SK-N-SH (cell line): ENCODE results near the gene ANO2. TPM values are rescaled to one million over a fixed set of nuclear protein-coding genes. Genes with fewer than 3 reads are reported as not detected.

Experiments
- CTCF ChIA-PET: fragments of 300-600, 350-600 bp; formaldehyde crosslinking; extraction: SDS; loops from one replicate; lab custom pipeline; 2021; lab: Yijun Ruan, JAX
- POLR2A ChIA-PET: fragments of 350-600 bp; sonication (Branson Sonifier 250); formaldehyde crosslinking; extraction: SDS; loops from one replicate; lab custom pipeline; 2020; ENCODE audit warnings: antibody characterized with exemption, inconsistent platforms; lab: Yijun Ruan, JAX
- DNase-seq: peaks from one replicate; pipeline ENCODE4 v3.0.0; 2012
- H2AFZ ChIP-seq: fragments of 200-600 bp; sonication (generic); 2 replicates; pipeline ENCODE4 v1.8.1; 2016; ENCODE audit warnings: antibody characterized with exemption, mild to moderate bottlenecking, low read depth
- H3F3A ChIP-seq: fragments of 200-600 bp; sonication (generic); replicated peaks from 2 replicates; pipeline ENCODE3; 2016; ENCODE audit warnings: antibody characterized with exemption, mild to moderate bottlenecking; ENCODE audit not compliant: insufficient read depth
- H3K27ac ChIP-seq, 2 experiments: fragments of 200-500 bp in 1 of 2; fragments of 200-600 bp in 1 of 2; sonication (Bioruptor generic) in 1 of 2; sonication (generic), shearing (Covaris generic) in 1 of 2; 2 replicates each; pipeline versions ENCODE4 v1.5.1 to v1.6.1; 2014 to 2016; ENCODE audit warnings: low read depth in 2 of 2, inconsistent platforms in 1 of 2, low read length in 1 of 2, mild to moderate bottlenecking in 1 of 2, mixed read lengths in 1 of 2
- H3K27me3 ChIP-seq: fragments of 200-600 bp; sonication (generic), shearing (Covaris generic); 2 replicates; pipeline ENCODE4 v1.6.1; 2016; ENCODE audit warnings: mixed run types; ENCODE audit not compliant: insufficient read depth
- H3K36me3 ChIP-seq, 2 experiments: fragments of 200-500 bp in 1 of 2; fragments of 200-600 bp in 1 of 2; sonication (Bioruptor generic) in 1 of 2; sonication (generic) in 1 of 2; replicated peaks in 1 of 2; 2 replicates each; pipeline versions ENCODE3 to v1.5.1; 2014 to 2016; ENCODE audit warnings: low read length in 1 of 2, mild to moderate bottlenecking in 1 of 2; ENCODE audit not compliant: insufficient read depth in 2 of 2, control insufficient read depth in 1 of 2
- H3K4me1 ChIP-seq, 2 experiments: fragments of 200-500 bp in 1 of 2; fragments of 200-600 bp in 1 of 2; sonication (Bioruptor generic) in 1 of 2; sonication (generic), shearing (Covaris generic) in 1 of 2; 2 replicates each; pipeline versions ENCODE4 v1.5.1 to v1.6.1; 2014 to 2016; ENCODE audit warnings: low read depth in 1 of 2, low read length in 1 of 2, mixed run types in 1 of 2; ENCODE audit not compliant: insufficient read depth in 2 of 2, control insufficient read depth in 1 of 2
- H3K4me2 ChIP-seq: fragments of 200-600 bp; sonication (generic), shearing (Covaris generic); 2 replicates; pipeline ENCODE4 v1.6.1; 2017; ENCODE audit warnings: mixed run types
- H3K4me3 ChIP-seq, 2 experiments: fragments of 200-500 bp in 1 of 2; fragments of 200-600 bp in 1 of 2; sonication (Bioruptor generic) in 1 of 2; sonication (generic), shearing (Covaris generic) in 1 of 2; 2 replicates each; pipeline versions ENCODE4 v1.5.1 to v1.8.1; 2014 to 2016; ENCODE audit warnings: low read depth in 2 of 2, inconsistent platforms in 1 of 2, low read length in 1 of 2, mild to moderate bottlenecking in 1 of 2, mixed read lengths in 1 of 2, moderate library complexity in 1 of 2
- H3K79me2 ChIP-seq: fragments of 200-600 bp; sonication (generic); 2 replicates; pipeline ENCODE4 v1.8.1; 2017; ENCODE audit warnings: mild to moderate bottlenecking; ENCODE audit not compliant: insufficient read depth
- H3K9ac ChIP-seq: fragments of 200-600 bp; sonication (generic); 2 replicates; pipeline ENCODE4 v1.6.1; 2017; ENCODE audit warnings: mixed run types
- H3K9me2 ChIP-seq: fragments of 200-600 bp; sonication (generic); 2 replicates; pipeline ENCODE4 v1.6.1; 2017; ENCODE audit warnings: mixed run types
- H3K9me3 ChIP-seq: fragments of 200-600 bp; sonication (generic); 2 replicates; pipeline ENCODE4 v1.6.1; 2017; ENCODE audit warnings: mixed run types, mild to moderate bottlenecking, moderate library complexity
- H4K20me1 ChIP-seq: fragments of 200-600 bp; sonication (generic); 2 replicates; pipeline ENCODE4 v1.6.1; 2017; ENCODE audit warnings: mild to moderate bottlenecking, mixed run types; ENCODE audit not compliant: insufficient read depth
- CHD2 ChIP-seq: fragments of 150-350 bp; IDR thresholded peaks from 2 replicates; pipeline ENCODE4 v1.6.1; 2018; ENCODE audit warnings: low read length; ENCODE audit not compliant: partially characterized antibody
- EP300 ChIP-seq, 2 experiments: IDR thresholded peaks; 2 replicates each; pipeline versions ENCODE4 v1.4.0 to v1.6.1; 2012; ENCODE audit warnings: borderline replicate concordance in 1 of 2, low read depth in 1 of 2, low read length in 1 of 2
- FOSL2 ChIP-seq: IDR thresholded peaks from 2 replicates; pipeline ENCODE4 v1.4.0; 2012; ENCODE audit warnings: low read depth, mild to moderate bottlenecking, moderate library complexity, borderline replicate concordance
- FOXJ3 ChIP-seq: sonication (generic); formaldehyde crosslinking; IDR thresholded peaks from 2 replicates; pipeline ENCODE4 v1.5.1; 2020; ENCODE audit warnings: mild to moderate bottlenecking, missing genetic modification reagents
- GABPA ChIP-seq: IDR thresholded peaks from 2 replicates; pipeline ENCODE4 v1.4.0; 2012; ENCODE audit warnings: low read depth, mild to moderate bottlenecking
- IRF3 ChIP-seq: fragments of 150-350 bp; IDR thresholded peaks from 2 replicates; pipeline ENCODE4 v1.6.1; 2016; ENCODE audit warnings: mild to moderate bottlenecking, low read depth, low read length
- MXI1 ChIP-seq: IDR thresholded peaks from 2 replicates; pipeline ENCODE4 v1.6.1; 2012; ENCODE audit warnings: mild to moderate bottlenecking, low read depth, low read length, improper control_type of control experiment
- POLR2AphosphoS5 ChIP-seq: IDR thresholded peaks from 2 replicates; pipeline ENCODE4 v1.6.1; 2012; ENCODE audit warnings: low read depth, low read length
- REST ChIP-seq: IDR thresholded peaks from 2 replicates; pipeline ENCODE4 v1.6.1; 2012; ENCODE audit warnings: mild to moderate bottlenecking, low read depth, low read length, moderate library complexity
- SIN3A ChIP-seq: IDR thresholded peaks from 2 replicates; pipeline ENCODE4 v1.6.1; 2012; ENCODE audit warnings: low read depth, mild to moderate bottlenecking, low read length, moderate library complexity, borderline replicate concordance
- TAF1 ChIP-seq: IDR thresholded peaks from 2 replicates; pipeline ENCODE4 v1.6.1; 2012; ENCODE audit warnings: low read depth, mild to moderate bottlenecking, low read length, moderate library complexity, borderline replicate concordance
- TCF12 ChIP-seq: IDR thresholded peaks from 2 replicates; pipeline ENCODE4 v1.4.0; 2012
- USF1 ChIP-seq: IDR thresholded peaks from 2 replicates; pipeline ENCODE4 v1.4.0; 2012; ENCODE audit warnings: low read depth, borderline replicate concordance
- YY1 ChIP-seq: IDR thresholded peaks from 2 replicates; pipeline ENCODE4 v1.4.0; 2012; ENCODE audit warnings: low read depth, mild to moderate bottlenecking
- WGBS: methylation state at CpG from one replicate; pipeline ENCODE4 v1.1.6; 2017; ENCODE audit warnings: low lambda C conversion rate; 5-methylcytosine and 5-hydroxymethylcytosine counted together
- polyA plus RNA-seq, 3 experiments: library from polyadenylated mRNA; depleted of rRNA; stranded (reverse); fragments of >200 nt; gene quantifications; 2 replicates each; pipeline ENCODE4 v1.2.3, GENCODE V29; 2012

The ANO2 gene
- polyA plus RNA-seq, 1 of the 3 experiments (the other 2 are of a cell fraction), result not detected

- H3K79me2 ChIP-seq, result no peaks in the 10 kb centered on the region
- no peaks in the 10 kb centered on the region for H3K36me3 ChIP-seq
- no peaks in the 10 kb centered on the region for H4K20me1 ChIP-seq
- no peak overlapping the region for H2AFZ ChIP-seq
- no peak for DNase-seq
- POLR2A ChIA-PET, result no interaction called here
- TF ChIP-seq USF1 (no peak), CHD2 (no peak), IRF3 (no peak), GABPA (no peak), YY1 (no peak), TCF12 (no peak), MXI1 (no peak), REST (no peak), EP300 (IDR thresholded peaks at IDR 0.05; ENCODE audit: borderline replicate concordance in 1 of 2, low read depth in 1 of 2, low read length in 1 of 2) (no peak), FOSL2 (no peak), SIN3A (no peak), POLR2AphosphoS5 (no peak), FOXJ3 (no peak), TAF1 (no peak)
- TF ChIP-seq, all 33 proteins: peak for 0
- H3K27me3 ChIP-seq, result peaks cover 6% of the 10 kb centered on the region; the same call in 1 of the 2 replicates
- H3K9me2 ChIP-seq, result no peaks in the 10 kb centered on the region
- H3K27ac ChIP-seq, result no peak overlapping the region
- 58% methylated on average over 23 of the region's 24 CpGs for WGBS
- H3K9me3 ChIP-seq, result no peaks in the 10 kb centered on the region
- no peak overlapping the region for H3K4me3 ChIP-seq
- H3K9ac ChIP-seq, result no peak overlapping the region
- H3K4me1 ChIP-seq, result no peaks in the 10 kb centered on the region; a peak in 1 of 4 replicates
- no peaks in the 10 kb centered on the region for H3F3A ChIP-seq
- no peak overlapping the region for H3K4me2 ChIP-seq
- CTCF ChIA-PET, result interaction anchor here (0.6 to 5.5 kb wide), 11 partner anchors 9 to 319 kb away, joined by 3 to 52 read pairs (median 3); no protein-coding TSS in a partner anchor
Observed at GRCh38 chr12:5964913-5965900, 20.1 kb upstream of the ANO2 start.
